GM19023 (cell line): Measurements from ENCODE around the gene HRAS.
A peak's percentile ranks its signal among the peaks of the same experiment; 100 is the strongest.

ENCODE experiments used
- ATAC-seq: cut with Tn5 transposase; IDR thresholded peaks from one replicate; pipeline ENCODE4 v1.9.1; 2021; ENCODE audit warnings: mild to moderate bottlenecking, moderate library complexity; ENCODE audit not compliant: unreplicated experiment

Gene HRAS

GRCh38 chr11:567629-568292 lies 32.4 kb upstream of the HRAS start:
- ATAC-seq: no peak

- no peak for ATAC-seq
Measured at GRCh38 chr11:567011-567628, 31.7 kb upstream of the HRAS start.

- ATAC-seq: no peak
Measured at GRCh38 chr11:565921-566509, 30.6 kb upstream of the HRAS start.

- no peak for ATAC-seq
Measured at GRCh38 chr11:563812-564578, 28.6 kb upstream of the HRAS start.

- no peak for ATAC-seq
Measured at GRCh38 chr11:563066-563811, 27.9 kb upstream of the HRAS start.

- no peak for ATAC-seq
Measured at GRCh38 chr11:562046-562645, 26.8 kb upstream of the HRAS start.

GRCh38 chr11:561148-562003 lies 26.0 kb upstream of the HRAS start:
- ATAC-seq: peak; percentile 30

- peak; percentile 69 for ATAC-seq
Measured at GRCh38 chr11:560305-561147, 25.1 kb upstream of the HRAS start, which contains the start of the genes LMNTD2 and RASSF7. Gene LMNTD2 (minus strand): TSS chr11:560738. CDS start chr11:560716, 22 bp downstream. Gene RASSF7 (plus strand): TSS chr11:560970. CDS start chr11:561769, 799 bp downstream.

GRCh38 chr11:559712-560304 lies 24.4 kb upstream of the HRAS start:
- ATAC-seq: no peak

GRCh38 chr11:559020-559620 lies 23.7 kb upstream of the HRAS start:
- ATAC-seq: no peak

- no peak for ATAC-seq
Measured at GRCh38 chr11:558503-558902, 23.1 kb upstream of the HRAS start.

GRCh38 chr11:557328-558132 lies 22.2 kb upstream of the HRAS start:
- no peak for ATAC-seq

GRCh38 chr11:556662-557256 lies 21.4 kb upstream of the HRAS start:
- no peak for ATAC-seq

GRCh38 chr11:555780-556661 lies 20.6 kb upstream of the HRAS start:
- no peak for ATAC-seq

GRCh38 chr11:555227-555779 lies 19.9 kb upstream of the HRAS start:
- ATAC-seq: no peak
